Endothelial cell of umbilical vein (primary cell): ENCODE results near the gene SULT4A1. TPM values are rescaled to one million over a fixed set of nuclear protein-coding genes. Genes with fewer than 3 reads are reported as not detected.

Experiments
- BruUV-seq: library from RNA; stranded (reverse); fragments of 400-500 nt; replicated peaks from 2 replicates; lab custom pipeline; 2021; lab: Mats Ljungman, UMichigan
- CTCF ChIA-PET: fragments of 300-600, 350-600 bp; sonication (Branson Sonifier 250); formaldehyde crosslinking; loops from one replicate; lab custom pipeline; 2021; ENCODE audit warnings: antibody characterized with exemption, inconsistent platforms; lab: Charles Lee
- POLR2A ChIA-PET: fragments of 300-600, 350-600 bp; sonication (Branson Sonifier 250); formaldehyde crosslinking; loops from one replicate; lab custom pipeline; 2021; ENCODE audit warnings: antibody characterized with exemption, inconsistent platforms; lab: Charles Lee
- DNase-seq: peaks from one replicate; pipeline ENCODE4 v3.0.0-alpha.2; 2011; ENCODE audit warnings: low read depth, low spot score
- FAIRE-seq: peaks from 2 replicates; lab custom pipeline; 2011; peaks lifted over from hg19 to GRCh38; lab: Jason Lieb, UNC
- H2AFZ ChIP-seq: 2 replicates; pipeline ENCODE4 v1.6.0; 2012; ENCODE audit warnings: low read depth, low read length, control low read depth, inconsistent platforms
- H3K27ac ChIP-seq: 2 replicates; pipeline ENCODE4 v1.5.1; 2011; ENCODE audit warnings: low read depth, mild to moderate bottlenecking, control low read depth, low read length, moderate library complexity; ENCODE audit not compliant: insufficient read depth
- H3K27me3 ChIP-seq, 2 experiments: 2 replicates each; pipeline versions ENCODE4 v1.6.0 to v1.6.1; 2011; ENCODE audit warnings: low read length in 2 of 2, mixed read lengths in 1 of 2; ENCODE audit not compliant: control insufficient read depth in 2 of 2, insufficient read depth in 2 of 2
- H3K36me3 ChIP-seq, 2 experiments: 2 replicates in 1 of 2; 3 replicates in 1 of 2; pipeline ENCODE4 v1.5.1; 2011; ENCODE audit warnings: low read length in 2 of 2, mild to moderate bottlenecking in 1 of 2, moderate library complexity in 1 of 2; ENCODE audit not compliant: control insufficient read depth in 2 of 2, insufficient read depth in 2 of 2; ENCODE audit errors: extremely low read depth in 1 of 2
- H3K4me1 ChIP-seq: 3 replicates; pipeline ENCODE4 v1.5.1; 2011; ENCODE audit warnings: mild to moderate bottlenecking, low read length; ENCODE audit not compliant: control insufficient read depth, insufficient read depth; ENCODE audit errors: extremely low read depth
- H3K4me2 ChIP-seq: 2 replicates; pipeline ENCODE4 v1.6.1; 2011; ENCODE audit warnings: low read length, control low read depth, mixed read lengths; ENCODE audit not compliant: insufficient read depth
- H3K4me3 ChIP-seq, 3 experiments: fragments of 200-600 bp in 1 of 3; sonication (generic), shearing (Covaris generic) in 1 of 3; replicated peaks in 1 of 3; 2 replicates each; pipeline ENCODE4 v1.5.1; 2011 to 2016; ENCODE audit warnings: control low read depth in 3 of 3, low read length in 3 of 3, mild to moderate bottlenecking in 2 of 3, inconsistent platforms in 1 of 3, low read depth in 1 of 3, moderate library complexity in 1 of 3; ENCODE audit not compliant: insufficient read depth in 1 of 3
- H3K79me2 ChIP-seq: 2 replicates; pipeline ENCODE4 v1.6.0; 2012; ENCODE audit warnings: low read length, inconsistent platforms; ENCODE audit not compliant: control insufficient read depth, insufficient read depth
- H3K9ac ChIP-seq: replicated peaks from 2 replicates; pipeline ENCODE3; 2011; ENCODE audit warnings: low read length, control low read depth; ENCODE audit not compliant: insufficient read depth; ENCODE audit errors: extremely low read depth
- H3K9me1 ChIP-seq: replicated peaks from 3 replicates; pipeline ENCODE4 v1.6.0; 2011; ENCODE audit warnings: mild to moderate bottlenecking, low read length; ENCODE audit not compliant: control insufficient read depth, insufficient read depth; ENCODE audit errors: extremely low read depth
- H3K9me3 ChIP-seq: replicated peaks from 2 replicates; pipeline ENCODE4 v1.5.1; 2012; ENCODE audit warnings: low read length, inconsistent platforms; ENCODE audit not compliant: control insufficient read depth, insufficient read depth
- H4K20me1 ChIP-seq: replicated peaks from 2 replicates; pipeline ENCODE3; 2011; ENCODE audit warnings: mild to moderate bottlenecking, low read length; ENCODE audit not compliant: control insufficient read depth, insufficient read depth; ENCODE audit errors: extremely low read depth
- EZH2 ChIP-seq: IDR thresholded peaks from 2 replicates; pipeline ENCODE4 v1.6.1; 2012; ENCODE audit warnings: borderline replicate concordance, low read depth, mild to moderate bottlenecking, moderate library complexity, low read length, inconsistent platforms; ENCODE audit not compliant: severe bottlenecking
- FOS ChIP-seq: IDR thresholded peaks from 2 replicates; pipeline ENCODE4 v1.6.1; 2011; ENCODE audit warnings: mild to moderate bottlenecking, low read length, moderate library complexity, borderline replicate concordance; ENCODE audit not compliant: insufficient read depth
- GATA2 ChIP-seq: IDR thresholded peaks from 2 replicates; pipeline ENCODE4 v1.7.0; 2011; ENCODE audit warnings: low read depth, mild to moderate bottlenecking, moderate library complexity, mixed read lengths, low read length; ENCODE audit not compliant: insufficient read length, insufficient read depth
- JUN ChIP-seq: IDR thresholded peaks from 2 replicates; pipeline ENCODE4 v1.6.1; 2011; ENCODE audit warnings: borderline replicate concordance, low read depth; ENCODE audit not compliant: insufficient read length, insufficient read depth
- MYC ChIP-seq: IDR thresholded peaks from one replicate; pipeline ENCODE4 v1.6.1; 2011; ENCODE audit warnings: mild to moderate bottlenecking, low read depth, low read length
- POLR2A ChIP-seq: IDR thresholded peaks from 2 replicates; pipeline ENCODE4 v1.6.1; 2012; ENCODE audit warnings: low read depth, mild to moderate bottlenecking, control low read depth, low read length
- POLR2AphosphoS5 ChIP-seq: IDR thresholded peaks from 2 replicates; pipeline ENCODE4 v1.6.1; 2012; ENCODE audit warnings: low read depth, mild to moderate bottlenecking, control low read depth, low read length, moderate library complexity; ENCODE audit not compliant: insufficient read depth
- dilution Hi-C: fragments of 300-500 bp; cut with MboI; formaldehyde crosslinking; loops from one replicate; pipeline ENCODE4 v1.15.0; 2019; ENCODE audit warnings: low sequenced_read_pairs; ENCODE audit not compliant: extremely low pct_ligation_motif_present
- intact Hi-C: fragments of 100-400 bp; cut with micrococcal nuclease; formaldehyde crosslinking; loops from one replicate; pipeline ENCODE4 v1.10.0; 2022
- polyA plus RNA-seq, 4 experiments: library from polyadenylated mRNA; depleted of rRNA in 3 of 4; stranded (reverse) in 3 of 4; unstranded in 1 of 4; fragments of >200 nt; gene quantifications; 2 replicates each; pipeline versions ENCODE4 v1.2.1 to v1.2.3, GENCODE V29; 2011 to 2012; ENCODE audit warnings: missing spikeins in 1 of 4
- total RNA-seq: library from RNA; stranded (reverse); gene quantifications from 2 replicates; pipeline ENCODE4 v1.2.3, GENCODE V29; 2021
- TF ChIP-seq, protein P1 (sequence below), 2 donors: IDR thresholded peaks; 1 replicate in 1 of 2; 2 replicates in 1 of 2; pipeline ENCODE4 v1.5.1; 2011; ENCODE audit warnings: low read length in 2 of 2, mild to moderate bottlenecking in 2 of 2, moderate library complexity in 2 of 2, control low read depth in 1 of 2, inconsistent platforms in 1 of 2, low read depth in 1 of 2; ENCODE audit not compliant: insufficient read depth in 1 of 2; ENCODE audit errors: extremely low read depth in 1 of 2
- TF ChIP-seq, protein P2 (sequence below): IDR thresholded peaks from 2 replicates; pipeline ENCODE4 v1.6.1; 2011; ENCODE audit not compliant: insufficient read depth, insufficient read length

SULT4A1 gene
- total and polyA plus RNA-seq, 2 donors (not counting 3 experiments of a cell fraction or from before 2014, with no cell fraction given): 0.48 TPM; not detected in 1

DNA sequence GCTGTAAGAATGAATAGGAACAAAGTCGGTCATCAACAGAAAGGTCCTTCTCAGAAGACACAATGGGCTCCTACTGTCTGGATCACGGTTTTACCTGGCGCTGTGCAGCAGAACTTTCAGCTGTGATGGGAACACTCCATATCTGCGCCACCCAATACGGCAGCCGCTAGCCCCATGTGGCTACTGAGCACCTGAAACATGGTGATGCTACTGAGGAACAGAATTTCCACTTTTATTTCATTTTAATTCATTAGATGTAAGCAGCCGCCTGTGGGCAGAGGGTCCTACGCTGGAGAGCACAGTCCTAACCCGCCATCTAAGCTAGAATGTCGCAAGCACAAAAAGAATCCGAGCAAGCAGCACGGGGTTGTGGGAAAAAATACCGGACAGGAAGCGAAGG is 2.7 kb downstream of the SULT4A1 start:
- intact Hi-C loops: no loop called here
- Histone ChIP-seq H3K79me2 (no peaks in the 10 kb centered on the region), H3K36me3 (no peaks in the 10 kb centered on the region), H3K4me3 (no peak overlapping the region), H3K9me1 (no peaks in the 10 kb centered on the region), H4K20me1 (no peaks in the 10 kb centered on the region), H3K27me3 (peaks cover 0 to 13% of the 10 kb centered on the region in 2 experiments), H3K27ac (no peak overlapping the region), H3K4me1 (no peaks in the 10 kb centered on the region), H3K9ac (no peak overlapping the region), H3K9me3 (no peaks in the 10 kb centered on the region), H2AFZ (no peak overlapping the region), H3K4me2 (no peak overlapping the region)
- TF ChIP-seq, protein P1, sequence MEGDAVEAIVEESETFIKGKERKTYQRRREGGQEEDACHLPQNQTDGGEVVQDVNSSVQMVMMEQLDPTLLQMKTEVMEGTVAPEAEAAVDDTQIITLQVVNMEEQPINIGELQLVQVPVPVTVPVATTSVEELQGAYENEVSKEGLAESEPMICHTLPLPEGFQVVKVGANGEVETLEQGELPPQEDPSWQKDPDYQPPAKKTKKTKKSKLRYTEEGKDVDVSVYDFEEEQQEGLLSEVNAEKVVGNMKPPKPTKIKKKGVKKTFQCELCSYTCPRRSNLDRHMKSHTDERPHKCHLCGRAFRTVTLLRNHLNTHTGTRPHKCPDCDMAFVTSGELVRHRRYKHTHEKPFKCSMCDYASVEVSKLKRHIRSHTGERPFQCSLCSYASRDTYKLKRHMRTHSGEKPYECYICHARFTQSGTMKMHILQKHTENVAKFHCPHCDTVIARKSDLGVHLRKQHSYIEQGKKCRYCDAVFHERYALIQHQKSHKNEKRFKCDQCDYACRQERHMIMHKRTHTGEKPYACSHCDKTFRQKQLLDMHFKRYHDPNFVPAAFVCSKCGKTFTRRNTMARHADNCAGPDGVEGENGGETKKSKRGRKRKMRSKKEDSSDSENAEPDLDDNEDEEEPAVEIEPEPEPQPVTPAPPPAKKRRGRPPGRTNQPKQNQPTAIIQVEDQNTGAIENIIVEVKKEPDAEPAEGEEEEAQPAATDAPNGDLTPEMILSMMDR (IDR thresholded peaks at IDR 0.05; ENCODE audit: extremely low read depth in 1 of 2, insufficient read depth in 1 of 2, low read depth in 1 of 2, low read length in 2 of 2): no peak
- TF ChIP-seq POLR2AphosphoS5 (no peak), EZH2 (no peak), FOS (no peak), MYC (no peak), JUN (no peak), GATA2 (no peak), POLR2A (no peak)
- TF ChIP-seq, protein P2, sequence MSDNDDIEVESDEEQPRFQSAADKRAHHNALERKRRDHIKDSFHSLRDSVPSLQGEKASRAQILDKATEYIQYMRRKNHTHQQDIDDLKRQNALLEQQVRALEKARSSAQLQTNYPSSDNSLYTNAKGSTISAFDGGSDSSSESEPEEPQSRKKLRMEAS: no peak
- CTCF ChIA-PET: interaction anchor here (1.1 kb wide), 1 partner anchor 23 kb away, joined by 3 read pairs; no protein-coding TSS in a partner anchor
- DNase-seq (no peak), FAIRE-seq (no peak)
- dilution Hi-C loops: no loop called here
- POLR2A ChIA-PET: no interaction called here
- BruUV-seq: no TSS peak
